ENCODE measurements around the gene PLXNB1. TPM values are rescaled to one million over a fixed set of nuclear protein-coding genes. Genes with fewer than 3 reads are reported as not detected.

Gene PLXNB1
- total and polyA plus RNA-seq, 10 of the 15 experiments (the other 5 are each of a cell fraction or from before 2014, with no cell fraction given) = 0.18 to 15.1 (median 5.3) TPM

DNA sequence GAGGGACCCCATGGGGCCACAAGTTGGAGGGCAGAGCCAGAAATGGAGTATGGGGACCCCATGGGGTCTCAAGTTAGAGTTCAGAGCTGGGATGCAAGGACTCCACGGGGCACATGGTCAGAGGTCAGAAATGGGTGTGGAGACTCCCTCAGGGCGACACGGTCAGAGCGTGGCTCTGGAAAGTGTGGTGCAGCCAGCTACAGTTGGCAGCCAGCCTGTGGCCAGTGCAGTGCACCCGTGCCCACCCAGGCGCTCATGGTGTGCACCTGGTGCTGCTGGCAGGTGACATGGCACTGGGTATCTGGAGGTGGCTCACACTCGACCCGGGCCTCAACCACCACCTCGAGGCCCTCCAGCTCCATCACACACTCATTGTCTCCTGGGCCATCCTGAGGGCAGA is 11.2 kb downstream of the PLXNB1 start (continued):
- TF ChIP-seq, protein P1, sequence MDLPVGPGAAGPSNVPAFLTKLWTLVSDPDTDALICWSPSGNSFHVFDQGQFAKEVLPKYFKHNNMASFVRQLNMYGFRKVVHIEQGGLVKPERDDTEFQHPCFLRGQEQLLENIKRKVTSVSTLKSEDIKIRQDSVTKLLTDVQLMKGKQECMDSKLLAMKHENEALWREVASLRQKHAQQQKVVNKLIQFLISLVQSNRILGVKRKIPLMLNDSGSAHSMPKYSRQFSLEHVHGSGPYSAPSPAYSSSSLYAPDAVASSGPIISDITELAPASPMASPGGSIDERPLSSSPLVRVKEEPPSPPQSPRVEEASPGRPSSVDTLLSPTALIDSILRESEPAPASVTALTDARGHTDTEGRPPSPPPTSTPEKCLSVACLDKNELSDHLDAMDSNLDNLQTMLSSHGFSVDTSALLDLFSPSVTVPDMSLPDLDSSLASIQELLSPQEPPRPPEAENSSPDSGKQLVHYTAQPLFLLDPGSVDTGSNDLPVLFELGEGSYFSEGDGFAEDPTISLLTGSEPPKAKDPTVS (IDR thresholded peaks at IDR 0.05; ENCODE audit: low read depth, low read length) = no peak

DNA sequence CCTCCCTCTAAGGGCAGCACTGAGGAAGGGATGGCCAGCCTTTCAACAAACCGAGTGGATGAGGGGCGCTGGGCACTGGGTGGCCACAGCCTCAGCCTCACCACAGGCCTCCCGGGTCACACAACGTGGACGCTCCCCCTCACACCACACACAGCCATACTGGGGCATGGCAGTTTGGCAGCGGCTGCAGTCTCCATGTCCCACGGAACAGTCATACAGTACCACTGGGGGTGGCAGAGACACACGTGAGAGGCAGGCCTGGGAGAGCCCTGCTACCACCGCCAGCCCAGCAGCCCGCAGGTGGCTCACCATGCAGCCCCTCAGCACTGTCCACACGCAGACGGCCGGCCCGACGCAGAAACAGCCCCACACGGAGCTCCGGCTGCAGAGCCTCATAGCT is 11.7 kb downstream of the PLXNB1 start:
- Histone ChIP-seq H3K4me3 (no peak overlapping the region), H2AFZ (ENCODE audit: control insufficient read depth, low read depth, low read length) (no peak overlapping the region), H3K9me3 (replicated peaks; ENCODE audit: control insufficient read depth, insufficient read depth, low read length) (no peaks in the 10 kb centered on the region), H4K20me1 (ENCODE audit: control insufficient read depth, insufficient read depth) (no peaks in the 10 kb centered on the region), H3K36me3 (ENCODE audit: control insufficient read depth in 2 of 2, insufficient read depth in 2 of 2, low read length in 1 of 2) (no peaks in the 10 kb centered on the region), H3K79me2 (ENCODE audit: control insufficient read depth, insufficient read depth, low read length) (no peaks in the 10 kb centered on the region), H3K27ac (ENCODE audit: control insufficient read depth, insufficient read depth) (no peak overlapping the region), H3K4me2 (ENCODE audit: control insufficient read depth, insufficient read depth) (no peak overlapping the region), H3K4me1 (ENCODE audit: control insufficient read depth, insufficient read depth, low read length) (no peaks in the 10 kb centered on the region), H3K27me3 (replicated peaks in 1 of 2; ENCODE audit: control insufficient read depth in 2 of 2, insufficient read depth in 2 of 2, low read length in 1 of 2) (no peaks in the 10 kb centered on the region), H3K9ac (ENCODE audit: control insufficient read depth, insufficient read depth, low read length) (no peak overlapping the region)
- intact Hi-C loops (cut with micrococcal nuclease; ENCODE audit: unreplicated experiment) (no loop called here), in situ Hi-C loops (cut with MboI) (no loop called here)
- ChIA-PET RAD21 (ENCODE audit: unreplicated experiment) (interaction anchor here (1.8 to 1.9 kb wide), 2 partner anchors 17 to 18 kb away, joined by 5 read pairs; no protein-coding TSS in a partner anchor), SMC1A (ENCODE audit: uncharacterized antibody, unreplicated experiment) (interaction anchor here (2.6 kb wide), 1 partner anchor 18 kb away, joined by 8 read pairs; no protein-coding TSS in a partner anchor), POLR2A (no interaction called here), CTCF (interaction anchor here (0.7 to 22.0 kb wide), 2 partner anchors 18 kb away, joined by 4 to 757 read pairs; partner anchors contain the start of genes CCDC51 and TMA7)
- no TSS peak for BruUV-seq (replicated peaks)
- no peak for FAIRE-seq
- WGBS (ENCODE audit: insufficient coverage, insufficient replicate concordance, low lambda C conversion rate, missing lambda C conversion rate) = 61% methylated on average over 17 of the region's 17 CpGs
- no peak for ATAC-seq
- TF ChIP-seq, protein P2, sequence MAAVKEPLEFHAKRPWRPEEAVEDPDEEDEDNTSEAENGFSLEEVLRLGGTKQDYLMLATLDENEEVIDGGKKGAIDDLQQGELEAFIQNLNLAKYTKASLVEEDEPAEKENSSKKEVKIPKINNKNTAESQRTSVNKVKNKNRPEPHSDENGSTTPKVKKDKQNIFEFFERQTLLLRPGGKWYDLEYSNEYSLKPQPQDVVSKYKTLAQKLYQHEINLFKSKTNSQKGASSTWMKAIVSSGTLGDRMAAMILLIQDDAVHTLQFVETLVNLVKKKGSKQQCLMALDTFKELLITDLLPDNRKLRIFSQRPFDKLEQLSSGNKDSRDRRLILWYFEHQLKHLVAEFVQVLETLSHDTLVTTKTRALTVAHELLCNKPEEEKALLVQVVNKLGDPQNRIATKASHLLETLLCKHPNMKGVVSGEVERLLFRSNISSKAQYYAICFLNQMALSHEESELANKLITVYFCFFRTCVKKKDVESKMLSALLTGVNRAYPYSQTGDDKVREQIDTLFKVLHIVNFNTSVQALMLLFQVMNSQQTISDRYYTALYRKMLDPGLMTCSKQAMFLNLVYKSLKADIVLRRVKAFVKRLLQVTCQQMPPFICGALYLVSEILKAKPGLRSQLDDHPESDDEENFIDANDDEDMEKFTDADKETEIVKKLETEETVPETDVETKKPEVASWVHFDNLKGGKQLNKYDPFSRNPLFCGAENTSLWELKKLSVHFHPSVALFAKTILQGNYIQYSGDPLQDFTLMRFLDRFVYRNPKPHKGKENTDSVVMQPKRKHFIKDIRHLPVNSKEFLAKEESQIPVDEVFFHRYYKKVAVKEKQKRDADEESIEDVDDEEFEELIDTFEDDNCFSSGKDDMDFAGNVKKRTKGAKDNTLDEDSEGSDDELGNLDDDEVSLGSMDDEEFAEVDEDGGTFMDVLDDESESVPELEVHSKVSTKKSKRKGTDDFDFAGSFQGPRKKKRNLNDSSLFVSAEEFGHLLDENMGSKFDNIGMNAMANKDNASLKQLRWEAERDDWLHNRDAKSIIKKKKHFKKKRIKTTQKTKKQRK (IDR thresholded peaks at IDR 0.05; ENCODE audit: low read depth, low read length) = no peak
- TF ChIP-seq, protein P3, sequence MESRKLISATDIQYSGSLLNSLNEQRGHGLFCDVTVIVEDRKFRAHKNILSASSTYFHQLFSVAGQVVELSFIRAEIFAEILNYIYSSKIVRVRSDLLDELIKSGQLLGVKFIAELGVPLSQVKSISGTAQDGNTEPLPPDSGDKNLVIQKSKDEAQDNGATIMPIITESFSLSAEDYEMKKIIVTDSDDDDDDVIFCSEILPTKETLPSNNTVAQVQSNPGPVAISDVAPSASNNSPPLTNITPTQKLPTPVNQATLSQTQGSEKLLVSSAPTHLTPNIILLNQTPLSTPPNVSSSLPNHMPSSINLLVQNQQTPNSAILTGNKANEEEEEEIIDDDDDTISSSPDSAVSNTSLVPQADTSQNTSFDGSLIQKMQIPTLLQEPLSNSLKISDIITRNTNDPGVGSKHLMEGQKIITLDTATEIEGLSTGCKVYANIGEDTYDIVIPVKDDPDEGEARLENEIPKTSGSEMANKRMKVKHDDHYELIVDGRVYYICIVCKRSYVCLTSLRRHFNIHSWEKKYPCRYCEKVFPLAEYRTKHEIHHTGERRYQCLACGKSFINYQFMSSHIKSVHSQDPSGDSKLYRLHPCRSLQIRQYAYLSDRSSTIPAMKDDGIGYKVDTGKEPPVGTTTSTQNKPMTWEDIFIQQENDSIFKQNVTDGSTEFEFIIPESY (IDR thresholded peaks at IDR 0.05) = no peak
- TF ChIP-seq STAT3 (IDR thresholded peaks at IDR 0.05; ENCODE audit: low read depth, low read length) (no peak), CBX3 (IDR thresholded peaks at IDR 0.05; ENCODE audit: borderline replicate concordance, low read depth) (no peak), POLR2AphosphoS5 (IDR thresholded peaks at IDR 0.05; ENCODE audit: low read length) (no peak), ZNF24 (IDR thresholded peaks at IDR 0.05) (no peak), EP300 (IDR thresholded peaks at IDR 0.05; ENCODE audit: borderline replicate concordance in 1 of 2, control insufficient read depth in 1 of 2, low read depth in 2 of 2, low read length in 2 of 2) (no peak), RELA (IDR thresholded peaks at IDR 0.05; ENCODE audit: borderline replicate concordance, partially characterized antibody) (no peak)
- TF ChIP-seq, protein P4, sequence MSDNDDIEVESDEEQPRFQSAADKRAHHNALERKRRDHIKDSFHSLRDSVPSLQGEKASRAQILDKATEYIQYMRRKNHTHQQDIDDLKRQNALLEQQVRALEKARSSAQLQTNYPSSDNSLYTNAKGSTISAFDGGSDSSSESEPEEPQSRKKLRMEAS (IDR thresholded peaks at IDR 0.05; ENCODE audit: low read depth, low read length) = no peak
- TF ChIP-seq, protein P5, sequence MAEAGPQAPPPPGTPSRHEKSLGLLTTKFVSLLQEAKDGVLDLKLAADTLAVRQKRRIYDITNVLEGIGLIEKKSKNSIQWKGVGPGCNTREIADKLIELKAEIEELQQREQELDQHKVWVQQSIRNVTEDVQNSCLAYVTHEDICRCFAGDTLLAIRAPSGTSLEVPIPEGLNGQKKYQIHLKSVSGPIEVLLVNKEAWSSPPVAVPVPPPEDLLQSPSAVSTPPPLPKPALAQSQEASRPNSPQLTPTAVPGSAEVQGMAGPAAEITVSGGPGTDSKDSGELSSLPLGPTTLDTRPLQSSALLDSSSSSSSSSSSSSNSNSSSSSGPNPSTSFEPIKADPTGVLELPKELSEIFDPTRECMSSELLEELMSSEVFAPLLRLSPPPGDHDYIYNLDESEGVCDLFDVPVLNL (IDR thresholded peaks at IDR 0.05; ENCODE audit: low read depth, low read length) = no peak
- DNase-seq (ENCODE audit: low read depth, low spot score) = no peak
